ENCODE measurements around the gene PCNX2. TPM values are rescaled to one million over a fixed set of nuclear protein-coding genes. Genes with fewer than 3 reads are reported as not detected.

Gene PCNX2
- total RNA-seq, 1 experiment from 2014 or later: 50.8 TPM

DNA sequence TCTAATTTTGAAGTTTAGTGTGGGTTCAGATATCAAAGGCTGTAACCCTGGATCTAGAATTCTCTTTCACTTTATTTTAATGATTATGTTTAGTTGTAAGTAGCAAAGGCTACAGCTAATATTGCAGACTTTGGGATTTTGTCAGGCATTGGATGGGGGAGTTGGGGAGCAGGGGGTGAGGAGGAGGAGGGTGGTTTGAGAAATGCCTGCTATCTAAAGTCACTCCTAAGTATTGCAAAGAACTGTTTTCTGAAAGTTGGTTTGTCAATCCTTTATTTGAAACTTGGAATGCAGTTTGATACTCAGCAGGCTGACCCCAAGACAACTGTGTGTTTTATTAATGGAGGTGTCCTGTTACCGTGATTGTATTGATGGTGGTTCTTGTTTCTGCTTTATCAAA is 343.9 kb downstream of the PCNX2 start (continued):
- TF ChIP-seq, protein P1, sequence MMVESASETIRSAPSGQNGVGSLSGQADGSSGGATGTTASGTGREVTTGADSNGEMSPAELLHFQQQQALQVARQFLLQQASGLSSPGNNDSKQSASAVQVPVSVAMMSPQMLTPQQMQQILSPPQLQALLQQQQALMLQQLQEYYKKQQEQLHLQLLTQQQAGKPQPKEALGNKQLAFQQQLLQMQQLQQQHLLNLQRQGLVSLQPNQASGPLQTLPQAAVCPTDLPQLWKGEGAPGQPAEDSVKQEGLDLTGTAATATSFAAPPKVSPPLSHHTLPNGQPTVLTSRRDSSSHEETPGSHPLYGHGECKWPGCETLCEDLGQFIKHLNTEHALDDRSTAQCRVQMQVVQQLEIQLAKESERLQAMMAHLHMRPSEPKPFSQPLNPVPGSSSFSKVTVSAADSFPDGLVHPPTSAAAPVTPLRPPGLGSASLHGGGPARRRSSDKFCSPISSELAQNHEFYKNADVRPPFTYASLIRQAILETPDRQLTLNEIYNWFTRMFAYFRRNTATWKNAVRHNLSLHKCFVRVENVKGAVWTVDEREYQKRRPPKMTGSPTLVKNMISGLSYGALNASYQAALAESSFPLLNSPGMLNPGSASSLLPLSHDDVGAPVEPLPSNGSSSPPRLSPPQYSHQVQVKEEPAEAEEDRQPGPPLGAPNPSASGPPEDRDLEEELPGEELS (CRISPR knock-in tag; IDR thresholded peaks at IDR 0.05): no peak
- TF ChIP-seq RELA (CRISPR knock-in tag; IDR thresholded peaks at IDR 0.05; ENCODE audit: borderline replicate concordance) (no peak), SP1 (CRISPR knock-in tag; conservative IDR thresholded peaks at IDR 0.05) (no peak)

DNA sequence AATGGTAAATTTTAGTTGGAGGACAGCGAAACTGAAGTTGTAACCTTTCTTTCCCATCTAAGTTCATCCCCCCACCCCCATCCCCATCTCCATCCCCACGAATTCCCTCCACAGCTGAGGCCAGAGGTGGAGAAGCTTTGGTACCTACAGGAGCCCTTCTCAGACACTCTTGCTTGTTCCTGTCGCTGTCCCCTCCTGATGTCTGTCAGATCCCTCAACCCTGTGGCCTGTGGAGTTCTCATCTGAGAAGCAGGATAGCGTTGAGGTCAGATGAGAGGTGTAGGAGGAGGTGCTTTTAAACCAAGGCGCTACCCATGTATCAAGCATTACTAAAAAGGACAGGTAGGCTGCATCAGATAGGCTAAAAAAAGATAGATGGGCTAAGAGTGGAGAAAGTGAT is 344.3 kb downstream of the PCNX2 start:
- POLR2A ChIA-PET: no interaction called here
- ATAC-seq (peak; percentile 12), DNase-seq (ENCODE audit: low spot score) (no peak)
- TF ChIP-seq SMAD4 (CRISPR knock-in tag; IDR thresholded peaks at IDR 0.05): no peak
- TF ChIP-seq, protein P2, sequence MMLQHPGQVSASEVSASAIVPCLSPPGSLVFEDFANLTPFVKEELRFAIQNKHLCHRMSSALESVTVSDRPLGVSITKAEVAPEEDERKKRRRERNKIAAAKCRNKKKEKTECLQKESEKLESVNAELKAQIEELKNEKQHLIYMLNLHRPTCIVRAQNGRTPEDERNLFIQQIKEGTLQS (CRISPR knock-in tag; conservative IDR thresholded peaks at IDR 0.05): no peak
- TF ChIP-seq, protein P3, sequence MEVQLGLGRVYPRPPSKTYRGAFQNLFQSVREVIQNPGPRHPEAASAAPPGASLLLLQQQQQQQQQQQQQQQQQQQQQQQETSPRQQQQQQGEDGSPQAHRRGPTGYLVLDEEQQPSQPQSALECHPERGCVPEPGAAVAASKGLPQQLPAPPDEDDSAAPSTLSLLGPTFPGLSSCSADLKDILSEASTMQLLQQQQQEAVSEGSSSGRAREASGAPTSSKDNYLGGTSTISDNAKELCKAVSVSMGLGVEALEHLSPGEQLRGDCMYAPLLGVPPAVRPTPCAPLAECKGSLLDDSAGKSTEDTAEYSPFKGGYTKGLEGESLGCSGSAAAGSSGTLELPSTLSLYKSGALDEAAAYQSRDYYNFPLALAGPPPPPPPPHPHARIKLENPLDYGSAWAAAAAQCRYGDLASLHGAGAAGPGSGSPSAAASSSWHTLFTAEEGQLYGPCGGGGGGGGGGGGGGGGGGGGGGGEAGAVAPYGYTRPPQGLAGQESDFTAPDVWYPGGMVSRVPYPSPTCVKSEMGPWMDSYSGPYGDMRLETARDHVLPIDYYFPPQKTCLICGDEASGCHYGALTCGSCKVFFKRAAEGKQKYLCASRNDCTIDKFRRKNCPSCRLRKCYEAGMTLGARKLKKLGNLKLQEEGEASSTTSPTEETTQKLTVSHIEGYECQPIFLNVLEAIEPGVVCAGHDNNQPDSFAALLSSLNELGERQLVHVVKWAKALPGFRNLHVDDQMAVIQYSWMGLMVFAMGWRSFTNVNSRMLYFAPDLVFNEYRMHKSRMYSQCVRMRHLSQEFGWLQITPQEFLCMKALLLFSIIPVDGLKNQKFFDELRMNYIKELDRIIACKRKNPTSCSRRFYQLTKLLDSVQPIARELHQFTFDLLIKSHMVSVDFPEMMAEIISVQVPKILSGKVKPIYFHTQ (CRISPR knock-in tag; IDR thresholded peaks at IDR 0.05): no peak
- TF ChIP-seq, protein P4, sequence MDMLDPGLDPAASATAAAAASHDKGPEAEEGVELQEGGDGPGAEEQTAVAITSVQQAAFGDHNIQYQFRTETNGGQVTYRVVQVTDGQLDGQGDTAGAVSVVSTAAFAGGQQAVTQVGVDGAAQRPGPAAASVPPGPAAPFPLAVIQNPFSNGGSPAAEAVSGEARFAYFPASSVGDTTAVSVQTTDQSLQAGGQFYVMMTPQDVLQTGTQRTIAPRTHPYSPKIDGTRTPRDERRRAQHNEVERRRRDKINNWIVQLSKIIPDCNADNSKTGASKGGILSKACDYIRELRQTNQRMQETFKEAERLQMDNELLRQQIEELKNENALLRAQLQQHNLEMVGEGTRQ (CRISPR knock-in tag; IDR thresholded peaks at IDR 0.05): no peak
- no peak for TF ChIP-seq IRF2 (CRISPR knock-in tag; IDR thresholded peaks at IDR 0.05; ENCODE audit: borderline replicate concordance, low read depth)
- TF ChIP-seq ZNF317 (CRISPR knock-in tag; IDR thresholded peaks at IDR 0.05; ENCODE audit: borderline replicate concordance, low read depth): no peak
- no peak for TF ChIP-seq ZBTB21 (CRISPR knock-in tag; IDR thresholded peaks at IDR 0.05; ENCODE audit: borderline replicate concordance)
- no peak for TF ChIP-seq ZNF121 (CRISPR knock-in tag; IDR thresholded peaks at IDR 0.05)
- TF ChIP-seq ZNF423 (CRISPR knock-in tag; IDR thresholded peaks at IDR 0.05): no peak
- H3K36me3 Mint-ChIP-seq: peaks cover 16% of the 10 kb centered on the region
- peaks cover 6% of the 10 kb centered on the region; the same call in 1 of the 2 replicates for H3K27me3 Mint-ChIP-seq (ENCODE audit: low read depth)
- CTCF ChIA-PET: interaction anchor here (0.6 to 2.0 kb wide), 2 partner anchors 29 to 414 kb away, joined by 4 to 7 read pairs; no protein-coding TSS in a partner anchor
- peak overlapping the region; percentile 68; the same call in 1 of the 2 replicates for H3K27ac Mint-ChIP-seq
- H3K4me1 Mint-ChIP-seq: peaks cover 49% of the 10 kb centered on the region
- H3K9me3 Mint-ChIP-seq: no peaks in the 10 kb centered on the region; the same call in 1 of the 2 replicates
- H3K4me3 Mint-ChIP-seq: peak overlapping the region; percentile 91

DNA sequence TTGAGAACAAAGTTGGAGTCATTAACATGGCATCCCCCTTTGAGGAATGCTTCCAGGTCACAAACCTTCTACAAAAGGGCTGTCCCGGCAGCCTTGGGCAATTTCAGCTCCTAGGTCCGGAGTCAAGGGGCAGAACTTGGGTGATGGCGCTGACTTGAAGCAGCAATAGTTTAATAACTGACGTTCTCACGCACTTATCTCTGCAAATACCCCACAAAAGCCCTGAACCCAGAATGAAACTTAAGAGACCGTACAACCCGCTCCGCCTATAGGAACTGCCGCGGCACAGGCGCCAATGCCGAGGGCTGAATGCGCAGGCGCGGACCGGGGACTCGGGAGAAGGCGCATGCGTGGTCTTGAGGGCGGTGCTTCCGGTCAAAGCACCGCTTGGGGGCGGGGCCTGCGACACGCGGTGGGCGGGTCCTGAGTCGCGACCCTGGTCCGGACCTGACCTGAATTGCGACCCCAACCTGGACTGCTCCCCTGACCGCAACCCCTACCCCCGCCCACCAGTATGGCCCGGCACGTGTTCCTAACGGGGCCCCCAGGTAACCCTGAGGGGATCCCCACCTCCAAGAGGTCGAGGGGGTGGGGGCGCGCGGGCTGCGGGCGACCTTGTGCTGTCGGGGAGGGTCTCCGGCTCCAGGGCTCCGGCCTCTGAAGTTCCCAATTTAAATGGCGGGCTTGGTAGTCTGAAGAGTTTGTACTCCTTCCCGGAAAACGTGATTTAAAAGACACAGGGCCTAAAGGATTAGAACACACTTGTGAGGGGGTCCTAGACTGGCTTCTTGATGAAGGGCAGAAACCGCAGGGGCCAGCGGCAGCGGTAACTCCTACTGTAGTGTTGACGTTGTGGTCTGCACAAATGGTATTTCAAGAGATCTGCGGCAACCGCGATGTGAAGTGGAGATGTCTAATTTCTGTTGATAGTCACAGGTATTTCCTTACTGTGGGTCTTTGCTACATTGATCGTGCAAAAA is 345.0 kb downstream of the PCNX2 start, which contains the start of gene NTPCR:
TSS of gene NTPCR (plus strand) at position 415 of the 980 bp plus-strand sequence. CDS start at position 515, 100 bp downstream.
- peaks cover 6% of the 10 kb centered on the region; the same call in 1 of the 2 replicates for H3K27me3 Mint-ChIP-seq (ENCODE audit: low read depth)
- no peaks in the 10 kb centered on the region; the same call in 1 of the 2 replicates for H3K9me3 Mint-ChIP-seq
- peak; percentile 98 for DNase-seq (ENCODE audit: low spot score)
- ATAC-seq: peak; percentile 78
- POLR2A ChIA-PET: no interaction called here
- H3K27ac Mint-ChIP-seq: peak within 1 kb of the TSS; percentile 94
- peaks cover 49% of the 10 kb centered on the region for H3K4me1 Mint-ChIP-seq
- H3K4me3 Mint-ChIP-seq: peak within 1 kb of the TSS; percentile 91
- H3K36me3 Mint-ChIP-seq: peaks cover 9% of the 10 kb centered on the region
- CTCF ChIA-PET: interaction anchor here (0.6 to 1.6 kb wide), 2 partner anchors 70 to 415 kb away, joined by 4 read pairs; no protein-coding TSS in a partner anchor
- TF ChIP-seq, protein P5, sequence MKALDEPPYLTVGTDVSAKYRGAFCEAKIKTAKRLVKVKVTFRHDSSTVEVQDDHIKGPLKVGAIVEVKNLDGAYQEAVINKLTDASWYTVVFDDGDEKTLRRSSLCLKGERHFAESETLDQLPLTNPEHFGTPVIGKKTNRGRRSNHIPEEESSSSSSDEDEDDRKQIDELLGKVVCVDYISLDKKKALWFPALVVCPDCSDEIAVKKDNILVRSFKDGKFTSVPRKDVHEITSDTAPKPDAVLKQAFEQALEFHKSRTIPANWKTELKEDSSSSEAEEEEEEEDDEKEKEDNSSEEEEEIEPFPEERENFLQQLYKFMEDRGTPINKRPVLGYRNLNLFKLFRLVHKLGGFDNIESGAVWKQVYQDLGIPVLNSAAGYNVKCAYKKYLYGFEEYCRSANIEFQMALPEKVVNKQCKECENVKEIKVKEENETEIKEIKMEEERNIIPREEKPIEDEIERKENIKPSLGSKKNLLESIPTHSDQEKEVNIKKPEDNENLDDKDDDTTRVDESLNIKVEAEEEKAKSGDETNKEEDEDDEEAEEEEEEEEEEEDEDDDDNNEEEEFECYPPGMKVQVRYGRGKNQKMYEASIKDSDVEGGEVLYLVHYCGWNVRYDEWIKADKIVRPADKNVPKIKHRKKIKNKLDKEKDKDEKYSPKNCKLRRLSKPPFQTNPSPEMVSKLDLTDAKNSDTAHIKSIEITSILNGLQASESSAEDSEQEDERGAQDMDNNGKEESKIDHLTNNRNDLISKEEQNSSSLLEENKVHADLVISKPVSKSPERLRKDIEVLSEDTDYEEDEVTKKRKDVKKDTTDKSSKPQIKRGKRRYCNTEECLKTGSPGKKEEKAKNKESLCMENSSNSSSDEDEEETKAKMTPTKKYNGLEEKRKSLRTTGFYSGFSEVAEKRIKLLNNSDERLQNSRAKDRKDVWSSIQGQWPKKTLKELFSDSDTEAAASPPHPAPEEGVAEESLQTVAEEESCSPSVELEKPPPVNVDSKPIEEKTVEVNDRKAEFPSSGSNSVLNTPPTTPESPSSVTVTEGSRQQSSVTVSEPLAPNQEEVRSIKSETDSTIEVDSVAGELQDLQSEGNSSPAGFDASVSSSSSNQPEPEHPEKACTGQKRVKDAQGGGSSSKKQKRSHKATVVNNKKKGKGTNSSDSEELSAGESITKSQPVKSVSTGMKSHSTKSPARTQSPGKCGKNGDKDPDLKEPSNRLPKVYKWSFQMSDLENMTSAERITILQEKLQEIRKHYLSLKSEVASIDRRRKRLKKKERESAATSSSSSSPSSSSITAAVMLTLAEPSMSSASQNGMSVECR (CRISPR knock-in tag; IDR thresholded peaks at IDR 0.05; ENCODE audit: borderline replicate concordance): 0 out of 2 replicates have a peak, but pooled peaks have one; percentile 9
- TF ChIP-seq CREM (CRISPR knock-in tag; IDR thresholded peaks at IDR 0.05) (0 out of 2 replicates have a peak, but pooled peaks have one; percentile 25), SP1 (CRISPR knock-in tag; conservative IDR thresholded peaks at IDR 0.05) (peak; percentile 87), NFATC4 (CRISPR knock-in tag; IDR thresholded peaks at IDR 0.05) (0 out of 2 replicates have a peak, but pooled peaks have one; percentile 43)
- TF ChIP-seq, protein P6, sequence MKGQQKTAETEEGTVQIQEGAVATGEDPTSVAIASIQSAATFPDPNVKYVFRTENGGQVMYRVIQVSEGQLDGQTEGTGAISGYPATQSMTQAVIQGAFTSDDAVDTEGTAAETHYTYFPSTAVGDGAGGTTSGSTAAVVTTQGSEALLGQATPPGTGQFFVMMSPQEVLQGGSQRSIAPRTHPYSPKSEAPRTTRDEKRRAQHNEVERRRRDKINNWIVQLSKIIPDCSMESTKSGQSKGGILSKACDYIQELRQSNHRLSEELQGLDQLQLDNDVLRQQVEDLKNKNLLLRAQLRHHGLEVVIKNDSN (CRISPR knock-in tag; IDR thresholded peaks at IDR 0.05): peak; percentile 29; the same call in 1 of the 2 replicates
- TF ChIP-seq, protein P7, sequence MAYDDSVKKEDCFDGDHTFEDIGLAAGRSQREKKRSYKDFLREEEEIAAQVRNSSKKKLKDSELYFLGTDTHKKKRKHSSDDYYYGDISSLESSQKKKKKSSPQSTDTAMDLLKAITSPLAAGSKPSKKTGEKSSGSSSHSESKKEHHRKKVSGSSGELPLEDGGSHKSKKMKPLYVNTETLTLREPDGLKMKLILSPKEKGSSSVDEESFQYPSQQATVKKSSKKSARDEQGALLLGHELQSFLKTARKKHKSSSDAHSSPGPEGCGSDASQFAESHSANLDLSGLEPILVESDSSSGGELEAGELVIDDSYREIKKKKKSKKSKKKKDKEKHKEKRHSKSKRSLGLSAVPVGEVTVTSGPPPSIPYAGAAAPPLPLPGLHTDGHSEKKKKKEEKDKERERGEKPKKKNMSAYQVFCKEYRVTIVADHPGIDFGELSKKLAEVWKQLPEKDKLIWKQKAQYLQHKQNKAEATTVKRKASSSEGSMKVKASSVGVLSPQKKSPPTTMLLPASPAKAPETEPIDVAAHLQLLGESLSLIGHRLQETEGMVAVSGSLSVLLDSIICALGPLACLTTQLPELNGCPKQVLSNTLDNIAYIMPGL (CRISPR knock-in tag; IDR thresholded peaks at IDR 0.05): peak; percentile 49; the same call in 1 of the 2 replicates

Data from WTC11 (cell line).